CD4-positive, alpha-beta T cell treated with Interleukin-4 for 1 hour (primary cell): ENCODE measurements around the gene LSM2.
"Not testable (repeated sequence)": the region's sequence is repeated elsewhere in the genome, so short reads cannot be mapped to it uniquely, and the experiment has no call there.

Experiments
- DNase-seq, 2 donors: peaks; one replicate each; pipeline ENCODE4 v3.0.0-alpha.2; 2020 to 2022

Gene LSM2

GRCh38 chr6:31806470-31807272, at the start of gene LSM2:
TSS of gene LSM2 (minus strand) at chr6:31806966. CDS start at chr6:31806757, 209 bp downstream.
- peak; percentile 97 to 98 for DNase-seq

- not testable (repeated sequence) for DNase-seq
These were observed 45.4 kb upstream of the LSM2 start for GRCh38 chr6:31851980-31852718.

GRCh38 chr6:31851485-31851832, 44.7 kb upstream of the LSM2 start:
- no peak for DNase-seq

GRCh38 chr6:31850765-31851484, 44.2 kb upstream of the LSM2 start:
- no peak for DNase-seq

- no peak for DNase-seq
These were observed 40.7 kb upstream of the LSM2 start for GRCh38 chr6:31847276-31847978.

- DNase-seq, result no peak
These were observed 37.7 kb upstream of the LSM2 start for GRCh38 chr6:31844507-31844906.

- DNase-seq, result no peak
These were observed 35.3 kb upstream of the LSM2 start for GRCh38 chr6:31842053-31842452.

- not testable (repeated sequence) for DNase-seq
These were observed 33.0 kb upstream of the LSM2 start for GRCh38 chr6:31839779-31840126.

GRCh38 chr6:31838968-31839367, 32.2 kb upstream of the LSM2 start:
- no peak for DNase-seq

GRCh38 chr6:31838114-31838553, 31.4 kb upstream of the LSM2 start:
- not testable (repeated sequence) for DNase-seq

GRCh38 chr6:31837369-31838113, 30.8 kb upstream of the LSM2 start:
- no peak for DNase-seq

- no peak for DNase-seq
These were observed 30.0 kb upstream of the LSM2 start for GRCh38 chr6:31836474-31837368.

- DNase-seq, result no peak
These were observed 29.3 kb upstream of the LSM2 start for GRCh38 chr6:31836047-31836473.

- DNase-seq, result peak; percentile 82 to 85
These were observed 27.8 kb upstream of the LSM2 start for GRCh38 chr6:31834367-31835250.

- DNase-seq, result peak in 1 of 2 donors; percentile 53
These were observed 24.8 kb upstream of the LSM2 start for GRCh38 chr6:31831350-31832215.

GRCh38 chr6:31830886-31831335, 24.1 kb upstream of the LSM2 start:
- DNase-seq, result peak in 1 of 2 donors; percentile 42

- DNase-seq, result peak in 1 of 2 donors; percentile 75
These were observed 23.0 kb upstream of the LSM2 start for GRCh38 chr6:31829633-31830283.
